DND-41 (cell line): ENCODE results near the gene RALBP1.

Experiments
- ATAC-seq: fragments of 200-7000 bp; cut with Tn5 transposase; 3 replicates; pipeline ENCODE4 v1.9.1; 2021; ENCODE audit warnings: low read depth; ENCODE audit not compliant: insufficient read depth
- DNase-seq: peaks from one replicate; pipeline ENCODE4 v3.0.0-alpha.2; 2020
- H2AFZ ChIP-seq: 2 replicates; pipeline ENCODE4 v1.6.0; 2012; ENCODE audit warnings: low read depth, low read length
- H3K27ac ChIP-seq: 2 replicates; pipeline ENCODE4 v1.5.1; 2012; ENCODE audit warnings: low read length, inconsistent platforms
- H3K27me3 ChIP-seq: fragments of 200-600 bp; sonication (generic); 2 replicates; pipeline ENCODE4 v1.6.0; 2012; ENCODE audit warnings: low read length, mild to moderate bottlenecking, inconsistent platforms; ENCODE audit not compliant: insufficient read depth, poor library complexity
- H3K36me3 ChIP-seq: 2 replicates; pipeline ENCODE4 v1.5.1; 2012; ENCODE audit warnings: low read length, inconsistent platforms; ENCODE audit not compliant: insufficient read depth
- H3K4me1 ChIP-seq: 2 replicates; pipeline ENCODE4 v1.5.1; 2012; ENCODE audit warnings: mild to moderate bottlenecking, low read length; ENCODE audit not compliant: insufficient read depth
- H3K4me2 ChIP-seq: 2 replicates; pipeline ENCODE4 v1.6.0; 2012; ENCODE audit warnings: mild to moderate bottlenecking, moderate library complexity, low read length, inconsistent platforms; ENCODE audit not compliant: insufficient read depth
- H3K4me3 ChIP-seq, 2 experiments: fragments of 200-600 bp in 1 of 2; shearing (Covaris generic) in 1 of 2; 2 replicates each; pipeline ENCODE4 v1.5.1; 2012 to 2016; ENCODE audit warnings: inconsistent platforms in 2 of 2, low read length in 2 of 2, mild to moderate bottlenecking in 2 of 2, low read depth in 1 of 2, moderate library complexity in 1 of 2
- H3K79me2 ChIP-seq: 2 replicates; pipeline ENCODE4 v1.6.0; 2012; ENCODE audit warnings: low read length, inconsistent platforms; ENCODE audit not compliant: insufficient read depth
- H3K9ac ChIP-seq: 2 replicates; pipeline ENCODE4 v1.6.0; 2012; ENCODE audit warnings: low read depth, mild to moderate bottlenecking, inconsistent platforms, low read length, moderate library complexity
- H3K9me3 ChIP-seq: 2 replicates; pipeline ENCODE4 v1.5.1; 2012; ENCODE audit warnings: low read length, moderate library complexity, mild to moderate bottlenecking, inconsistent platforms; ENCODE audit not compliant: insufficient read depth, severe bottlenecking
- H4K20me1 ChIP-seq: 2 replicates; pipeline ENCODE4 v1.6.0; 2012; ENCODE audit warnings: low read length; ENCODE audit not compliant: insufficient read depth
- CTCF ChIP-seq: IDR thresholded peaks from 2 replicates; pipeline ENCODE4 v1.5.1; 2012; ENCODE audit warnings: borderline replicate concordance, low read length, moderate library complexity, mild to moderate bottlenecking; ENCODE audit not compliant: poor library complexity, severe bottlenecking; ENCODE audit errors: extremely low read depth
- EZH2 ChIP-seq: IDR thresholded peaks from 3 replicates; pipeline ENCODE4 v1.6.1; 2012; ENCODE audit warnings: borderline replicate concordance, low read depth, mild to moderate bottlenecking, moderate library complexity, low read length, inconsistent platforms; ENCODE audit not compliant: severe bottlenecking

RALBP1 gene

GRCh38 chr18:9547782-9548181 lies 72.5 kb downstream of the RALBP1 start:
- peaks cover 74% of the 10 kb centered on the region for H3K36me3 ChIP-seq
- no peaks in the 10 kb centered on the region for H3K27me3 ChIP-seq
- no peaks in the 10 kb centered on the region for H3K9me3 ChIP-seq
- ATAC-seq (no peak), DNase-seq (no peak)
- no peak overlapping the region for H2AFZ ChIP-seq
- no peaks in the 10 kb centered on the region for H3K79me2 ChIP-seq
- H3K4me2 ChIP-seq = no peak overlapping the region
- no peak overlapping the region for H3K4me3 ChIP-seq
- TF ChIP-seq EZH2 = no peak
- no peak for TF ChIP-seq CTCF
- no peaks in the 10 kb centered on the region for H3K4me1 ChIP-seq
- H3K9ac ChIP-seq = no peak overlapping the region
- peaks cover 28% of the 10 kb centered on the region for H4K20me1 ChIP-seq
- no peak overlapping the region for H3K27ac ChIP-seq

- Histone ChIP-seq H3K9me3 (no peaks in the 10 kb centered on the region), H3K4me3 (no peak overlapping the region), H3K79me2 (no peaks in the 10 kb centered on the region), H3K27me3 (no peaks in the 10 kb centered on the region), H4K20me1 (peaks cover 27% of the 10 kb centered on the region), H3K4me2 (no peak overlapping the region), H3K36me3 (peaks cover 90% of the 10 kb centered on the region), H3K9ac (no peak overlapping the region), H2AFZ (no peak overlapping the region), H3K4me1 (no peaks in the 10 kb centered on the region), H3K27ac (no peak overlapping the region)
- ATAC-seq (peak; percentile 39; the same call in 1 of the 3 replicates), DNase-seq (no peak)
- TF ChIP-seq EZH2 (no peak), CTCF (peak; percentile 39)
Observed at GRCh38 chr18:9549405-9549804, 74.1 kb downstream of the RALBP1 start.

GRCh38 chr18:9550429-9550828 lies 75.1 kb downstream of the RALBP1 start:
- TF ChIP-seq CTCF (no peak), EZH2 (no peak)
- Histone ChIP-seq H3K27ac (no peak overlapping the region), H4K20me1 (peaks cover 20% of the 10 kb centered on the region), H3K36me3 (peaks cover 95% of the 10 kb centered on the region), H3K79me2 (no peaks in the 10 kb centered on the region), H3K9ac (no peak overlapping the region), H3K4me3 (no peak overlapping the region), H3K4me1 (no peaks in the 10 kb centered on the region), H2AFZ (no peak overlapping the region), H3K4me2 (no peak overlapping the region), H3K9me3 (no peaks in the 10 kb centered on the region), H3K27me3 (no peaks in the 10 kb centered on the region)
- DNase-seq (no peak), ATAC-seq (no peak)

- Histone ChIP-seq H3K27ac (no peak overlapping the region), H4K20me1 (peaks cover 13% of the 10 kb centered on the region), H3K4me3 (no peak overlapping the region), H3K9ac (no peak overlapping the region), H3K27me3 (no peaks in the 10 kb centered on the region), H3K4me1 (no peaks in the 10 kb centered on the region), H3K9me3 (no peaks in the 10 kb centered on the region), H3K79me2 (no peaks in the 10 kb centered on the region), H2AFZ (no peak overlapping the region), H3K4me2 (no peak overlapping the region), H3K36me3 (peaks cover 92% of the 10 kb centered on the region)
- DNase-seq = no peak
- no peak for ATAC-seq
- TF ChIP-seq EZH2 = no peak
- TF ChIP-seq CTCF = no peak
Observed at GRCh38 chr18:9552191-9552590, 76.9 kb downstream of the RALBP1 start.
